Left ventricle myocardium inferior (tissue), 1 donor: Measurements from ENCODE around the gene ABLIM2. TPM values are rescaled to one million over a fixed set of nuclear protein-coding genes. Genes with fewer than 3 reads are reported as not detected.

ENCODE experiments used
- DNase-seq: peaks from one replicate; pipeline ENCODE4 v3.0.0-alpha.2; 2020
- H3K27ac ChIP-seq: fragments of 200-600 bp; replicated peaks from 2 replicates; pipeline ENCODE4 v1.8.0; 2021
- H3K27me3 ChIP-seq: fragments of 200-600 bp; 2 replicates; pipeline ENCODE4 v1.8.0; 2021; ENCODE audit warnings: low read depth
- H3K36me3 ChIP-seq: fragments of 200-600 bp; 2 replicates; pipeline ENCODE4 v1.8.0; 2021
- H3K4me1 ChIP-seq: fragments of 200-600 bp; 2 replicates; pipeline ENCODE4 v1.8.0; 2021
- H3K4me3 ChIP-seq: fragments of 200-600 bp; 2 replicates; pipeline ENCODE4 v1.8.0; 2021; ENCODE audit warnings: mild to moderate bottlenecking, moderate library complexity
- H3K9me3 ChIP-seq: fragments of 200-600 bp; replicated peaks from 2 replicates; pipeline ENCODE4 v1.8.0; 2021
- CTCF ChIP-seq: fragments of 200-600 bp; IDR thresholded peaks from 2 replicates; pipeline ENCODE4 v1.8.0; 2021; ENCODE audit warnings: antibody characterized with exemption, mild to moderate bottlenecking, borderline replicate concordance
- intact Hi-C: fragments of 100-400 bp; cut with micrococcal nuclease; formaldehyde crosslinking; loops from one replicate; pipeline ENCODE4 v1.11.0; 2022
- total RNA-seq: library from RNA; stranded (reverse); fragmentation: NEBNext Ultra II Directional; extraction: Animal tissue kit (Norgen Biotek cat#: 25700); gene quantifications from one replicate; pipeline ENCODE4 v1.2.1, GENCODE V29; 2021
- donor health status: DM: no; HTN: yes; CAD: no; lungs with severe emphysema.

ABLIM2 gene
- total RNA-seq, 1 donor from 2014 or later: 43.5 TPM

- H3K36me3 ChIP-seq: no peaks in the 10 kb centered on the region
These were observed 119.8 kb downstream of the ABLIM2 start for GRCh38 chr4:8038719-8039251.

GRCh38 chr4:8038083-8038482 lies 120.5 kb downstream of the ABLIM2 start:
- Histone ChIP-seq H3K27ac (no peak overlapping the region), H3K9me3 (no peaks in the 10 kb centered on the region), H3K27me3 (no peaks in the 10 kb centered on the region), H3K4me1 (no peaks in the 10 kb centered on the region), H3K36me3 (no peaks in the 10 kb centered on the region), H3K4me3 (no peak overlapping the region)
- no peak for DNase-seq
- intact Hi-C loops: no loop called here
- no peak for TF ChIP-seq CTCF

More at GRCh38 chr4:8038719-8039251, 119.8 kb downstream of the ABLIM2 start:
- H3K4me3 ChIP-seq: no peak overlapping the region
- H3K27ac ChIP-seq: no peak overlapping the region
- intact Hi-C loops: no loop called here
- TF ChIP-seq CTCF: no peak
- no peaks in the 10 kb centered on the region for H3K27me3 ChIP-seq
- no peaks in the 10 kb centered on the region for H3K9me3 ChIP-seq
- H3K4me1 ChIP-seq: no peaks in the 10 kb centered on the region
- DNase-seq: no peak

GRCh38 chr4:8037150-8037769 lies 121.4 kb downstream of the ABLIM2 start:
- intact Hi-C loops: no loop called here
- Histone ChIP-seq H3K27me3 (no peaks in the 10 kb centered on the region), H3K4me3 (no peak overlapping the region), H3K27ac (no peak overlapping the region), H3K9me3 (no peaks in the 10 kb centered on the region), H3K4me1 (no peaks in the 10 kb centered on the region), H3K36me3 (no peaks in the 10 kb centered on the region)
- TF ChIP-seq CTCF: no peak
- no peak for DNase-seq

- H3K36me3 ChIP-seq: no peaks in the 10 kb centered on the region
- no peak overlapping the region for H3K27ac ChIP-seq
- intact Hi-C loops: no loop called here
These were observed 123.2 kb downstream of the ABLIM2 start for GRCh38 chr4:8035371-8035780.

GRCh38 chr4:8033829-8034528 lies 124.6 kb downstream of the ABLIM2 start:
- Histone ChIP-seq H3K4me3 (no peak overlapping the region), H3K36me3 (no peaks in the 10 kb centered on the region), H3K27me3 (no peaks in the 10 kb centered on the region), H3K27ac (no peak overlapping the region), H3K4me1 (no peaks in the 10 kb centered on the region), H3K9me3 (no peaks in the 10 kb centered on the region)
- intact Hi-C loops: no loop called here
- no peak for DNase-seq
- TF ChIP-seq CTCF: no peak

More at GRCh38 chr4:8035371-8035780, 123.2 kb downstream of the ABLIM2 start:
- Histone ChIP-seq H3K4me1 (no peaks in the 10 kb centered on the region), H3K9me3 (no peaks in the 10 kb centered on the region), H3K27me3 (no peaks in the 10 kb centered on the region), H3K4me3 (no peak overlapping the region)
- no peak for DNase-seq
- no peak for TF ChIP-seq CTCF
